ENCODE data around the gene ADAD2. TPM values are rescaled to one million over a fixed set of nuclear protein-coding genes. Genes with fewer than 3 reads are reported as not detected.
A peak's percentile ranks its signal among the peaks of the same experiment; 100 is the strongest.

Gene ADAD2
- total RNA-seq, 1 donor from 2014 or later, result not detected

DNA sequence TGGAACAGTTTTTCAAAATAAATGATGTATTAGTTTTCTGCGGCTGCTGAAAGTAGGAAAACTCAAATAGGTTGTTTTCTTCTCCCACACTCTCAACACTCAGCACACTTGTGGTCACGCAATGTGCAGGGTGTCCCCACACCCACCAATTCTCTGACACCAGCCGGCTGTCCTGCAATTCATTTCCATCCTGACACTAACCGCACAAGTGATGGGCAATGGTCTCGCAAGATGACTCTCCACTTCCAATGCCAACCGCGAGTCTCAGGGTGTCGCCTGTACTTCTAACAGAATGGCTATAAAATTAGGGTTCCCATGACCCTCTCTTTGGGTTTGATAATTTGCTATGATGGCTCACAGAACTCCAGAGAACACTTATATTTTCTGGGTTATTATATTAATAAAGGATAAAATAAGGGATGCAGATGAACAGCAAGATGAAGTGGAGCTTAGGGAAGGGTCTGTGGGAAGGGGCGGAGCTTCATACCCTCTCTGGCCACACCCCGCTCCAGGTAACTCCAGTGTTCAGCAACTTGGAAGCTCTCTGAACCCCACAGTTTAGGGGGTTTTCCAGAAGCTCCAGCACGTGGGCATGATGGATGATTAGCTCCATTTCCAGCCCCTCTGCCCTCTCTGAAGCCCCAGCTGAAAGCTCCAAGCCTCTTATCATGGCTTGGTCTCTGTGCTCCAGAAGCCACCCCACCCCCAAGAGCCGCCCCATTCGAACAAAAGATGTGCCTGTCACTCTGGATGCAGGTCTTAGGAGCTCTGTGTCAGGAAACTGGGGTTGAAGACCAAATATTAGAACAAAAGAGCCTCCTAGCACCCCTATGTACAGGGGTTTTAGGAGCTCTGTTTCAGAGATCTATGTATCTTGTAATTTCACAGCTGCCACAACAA, 23.9 kb upstream of the ADAD2 start:
- H3K27me3 Mint-ChIP-seq (ENCODE audit: low read depth), result peaks cover 11% of the 10 kb centered on the region
- H3K36me3 Mint-ChIP-seq (ENCODE audit: low read depth), result no peaks in the 10 kb centered on the region
- no peaks in the 10 kb centered on the region for H3K4me1 Mint-ChIP-seq
- H3K9me3 Mint-ChIP-seq, result no peaks in the 10 kb centered on the region
- no peak for DNase-seq (ENCODE audit: low read depth, low spot score)
- H3K27ac Mint-ChIP-seq (ENCODE audit: unreplicated experiment), result peak overlapping the region; percentile 43
- no peak overlapping the region for H3K4me3 Mint-ChIP-seq
- TF ChIP-seq, protein P1, sequence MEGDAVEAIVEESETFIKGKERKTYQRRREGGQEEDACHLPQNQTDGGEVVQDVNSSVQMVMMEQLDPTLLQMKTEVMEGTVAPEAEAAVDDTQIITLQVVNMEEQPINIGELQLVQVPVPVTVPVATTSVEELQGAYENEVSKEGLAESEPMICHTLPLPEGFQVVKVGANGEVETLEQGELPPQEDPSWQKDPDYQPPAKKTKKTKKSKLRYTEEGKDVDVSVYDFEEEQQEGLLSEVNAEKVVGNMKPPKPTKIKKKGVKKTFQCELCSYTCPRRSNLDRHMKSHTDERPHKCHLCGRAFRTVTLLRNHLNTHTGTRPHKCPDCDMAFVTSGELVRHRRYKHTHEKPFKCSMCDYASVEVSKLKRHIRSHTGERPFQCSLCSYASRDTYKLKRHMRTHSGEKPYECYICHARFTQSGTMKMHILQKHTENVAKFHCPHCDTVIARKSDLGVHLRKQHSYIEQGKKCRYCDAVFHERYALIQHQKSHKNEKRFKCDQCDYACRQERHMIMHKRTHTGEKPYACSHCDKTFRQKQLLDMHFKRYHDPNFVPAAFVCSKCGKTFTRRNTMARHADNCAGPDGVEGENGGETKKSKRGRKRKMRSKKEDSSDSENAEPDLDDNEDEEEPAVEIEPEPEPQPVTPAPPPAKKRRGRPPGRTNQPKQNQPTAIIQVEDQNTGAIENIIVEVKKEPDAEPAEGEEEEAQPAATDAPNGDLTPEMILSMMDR (conservative IDR thresholded peaks at IDR 0.05), result no peak

DNA sequence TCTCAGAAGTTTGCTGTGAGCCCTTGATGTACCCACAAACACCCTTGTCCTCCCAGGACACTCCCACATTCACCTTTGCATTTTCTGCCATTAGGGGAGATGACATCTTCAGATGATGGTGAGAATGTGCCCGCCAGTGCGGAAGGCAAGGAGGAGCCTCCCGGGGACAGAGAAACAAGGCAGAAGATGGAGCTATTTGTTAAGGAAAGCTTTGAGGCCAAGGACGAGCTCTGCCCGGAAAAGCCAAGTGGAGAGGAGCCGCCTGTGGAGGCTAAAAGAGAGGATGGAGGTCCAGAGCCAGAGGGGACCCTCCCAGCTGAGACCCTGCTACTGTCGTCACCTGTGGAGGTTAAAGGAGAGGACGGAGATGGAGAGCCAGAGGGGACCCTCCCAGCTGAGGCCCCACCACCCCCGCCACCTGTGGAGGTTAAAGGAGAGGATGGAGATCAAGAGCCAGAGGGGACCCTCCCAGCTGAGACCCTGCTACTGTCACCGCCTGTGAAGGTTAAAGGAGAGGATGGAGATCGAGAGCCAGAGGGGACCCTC, 21.1 kb upstream of the ADAD2 start:
- Mint-ChIP-seq H3K27ac (ENCODE audit: unreplicated experiment) (no peak overlapping the region), H3K36me3 (ENCODE audit: low read depth) (no peaks in the 10 kb centered on the region), H3K27me3 (ENCODE audit: low read depth) (peaks cover 8% of the 10 kb centered on the region), H3K4me3 (no peak overlapping the region), H3K9me3 (no peaks in the 10 kb centered on the region), H3K4me1 (no peaks in the 10 kb centered on the region)
- DNase-seq (ENCODE audit: low read depth, low spot score), result no peak
- TF ChIP-seq, protein P1 (conservative IDR thresholded peaks at IDR 0.05), result no peak

DNA sequence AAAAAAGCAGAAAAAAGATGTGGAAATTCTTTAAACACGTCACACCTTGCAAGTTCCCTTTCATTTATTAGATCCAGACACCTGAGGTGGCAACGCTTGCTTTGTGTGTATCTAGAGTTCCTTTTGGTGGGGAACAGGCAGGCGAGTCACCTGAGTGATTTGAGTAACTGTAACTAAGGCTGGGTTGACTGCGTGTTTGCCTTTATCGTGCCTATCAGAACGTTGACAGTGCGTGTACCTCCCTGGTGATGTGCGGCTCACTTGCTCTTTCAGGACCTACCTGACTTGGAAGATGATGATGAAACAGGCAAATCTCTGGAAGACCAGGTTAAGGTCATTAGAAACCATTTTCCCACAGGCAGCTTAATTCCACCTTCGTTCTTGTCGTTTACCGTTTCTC, 16.6 kb upstream of the ADAD2 start:
- peaks cover 2% of the 10 kb centered on the region for H3K27me3 Mint-ChIP-seq (ENCODE audit: low read depth)

DNA sequence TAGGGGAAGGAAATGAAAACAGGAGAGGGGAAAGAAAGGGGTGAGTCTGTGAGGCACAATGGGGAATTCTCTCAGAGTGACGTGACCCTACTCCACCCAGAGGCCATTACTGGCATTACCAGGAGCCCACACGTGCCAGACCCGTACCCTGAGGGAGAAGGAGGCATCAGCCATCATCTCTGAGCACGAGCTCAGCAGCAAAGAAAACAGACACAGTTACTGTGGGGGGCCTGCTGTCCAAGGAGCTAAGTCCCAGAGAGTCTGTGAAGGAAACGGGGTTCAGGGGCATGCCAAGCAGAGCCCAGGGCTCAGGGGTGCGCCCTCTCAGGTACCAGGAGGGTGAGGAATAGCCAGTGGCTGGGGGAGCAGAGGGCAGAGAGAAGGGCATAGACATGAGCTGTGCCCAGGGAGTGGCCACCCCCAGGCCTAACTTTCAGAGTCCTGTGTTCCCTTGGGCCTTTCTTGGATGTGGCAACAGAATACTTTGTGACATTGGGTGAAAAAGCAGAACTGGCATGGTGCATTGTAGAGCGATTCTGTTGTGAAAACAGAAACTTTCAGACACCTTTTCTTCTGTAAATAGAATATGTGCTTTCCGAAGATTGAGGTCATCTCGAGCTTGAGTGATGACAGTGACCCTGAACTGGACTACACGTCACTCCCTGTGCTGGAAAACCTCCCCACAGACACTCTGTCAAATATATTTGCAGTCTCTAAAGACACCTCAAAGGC, 15.4 kb upstream of the ADAD2 start:
- H3K9me3 Mint-ChIP-seq, result no peaks in the 10 kb centered on the region
- peaks cover 17% of the 10 kb centered on the region for H3K4me1 Mint-ChIP-seq
- H3K4me3 Mint-ChIP-seq, result peak overlapping the region; percentile 14
- no peaks in the 10 kb centered on the region for H3K36me3 Mint-ChIP-seq (ENCODE audit: low read depth)
- H3K27me3 Mint-ChIP-seq (ENCODE audit: low read depth), result peaks cover 2% of the 10 kb centered on the region
- TF ChIP-seq, protein P1 (conservative IDR thresholded peaks at IDR 0.05), result peak; percentile 76
- H3K27ac Mint-ChIP-seq (ENCODE audit: unreplicated experiment), result no peak overlapping the region
- DNase-seq (ENCODE audit: low read depth, low spot score), result peak; percentile 70

More for the DNA sequence above, 16.6 kb upstream of the ADAD2 start:
- TF ChIP-seq, protein P1 (conservative IDR thresholded peaks at IDR 0.05), result no peak
- no peaks in the 10 kb centered on the region for H3K9me3 Mint-ChIP-seq
- no peak for DNase-seq (ENCODE audit: low read depth, low spot score)
- H3K4me3 Mint-ChIP-seq, result no peak overlapping the region
- H3K27ac Mint-ChIP-seq (ENCODE audit: unreplicated experiment), result no peak overlapping the region
- H3K4me1 Mint-ChIP-seq, result peaks cover 17% of the 10 kb centered on the region
- H3K36me3 Mint-ChIP-seq (ENCODE audit: low read depth), result no peaks in the 10 kb centered on the region

DNA sequence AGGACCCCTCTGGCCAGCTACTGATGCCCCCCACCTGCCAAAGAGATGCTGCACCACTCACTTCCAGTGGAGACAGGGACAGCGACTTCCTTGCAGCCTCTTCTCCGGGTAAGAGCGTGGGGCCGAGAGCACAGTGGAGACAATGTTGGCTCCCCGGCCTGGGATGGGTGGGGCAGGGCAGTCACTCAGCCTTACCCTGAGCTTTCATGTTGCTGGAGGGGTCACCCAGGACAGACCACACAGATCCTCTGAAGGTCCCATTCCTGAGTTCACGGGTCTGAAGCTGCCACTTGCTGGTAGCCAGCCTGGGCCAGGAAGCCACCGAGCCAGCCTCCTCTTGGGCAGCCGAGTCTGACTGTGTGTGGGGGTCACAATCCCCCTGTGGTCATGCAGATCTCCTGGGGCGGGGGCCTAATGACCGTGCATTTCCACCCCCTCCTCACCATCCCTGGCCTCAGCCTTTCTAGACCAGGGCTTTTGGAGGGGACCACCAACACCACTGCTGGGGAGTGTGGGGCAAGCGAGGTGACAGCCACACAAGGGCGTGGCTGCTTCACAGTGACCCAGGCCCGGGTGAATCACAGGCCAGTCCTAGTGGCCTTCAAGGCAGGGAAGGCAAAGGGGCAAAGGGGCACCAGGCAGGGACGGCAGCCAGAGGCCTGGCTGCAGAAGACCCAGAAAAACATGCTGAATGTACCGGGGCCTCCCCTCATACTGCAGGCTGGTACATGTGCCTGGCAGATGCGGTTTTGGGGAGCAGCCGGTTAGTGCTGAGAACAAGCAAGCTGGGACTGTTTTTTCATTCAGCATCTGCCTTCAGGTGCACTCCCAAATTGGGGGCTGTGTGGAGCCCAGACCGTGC, 14.5 kb upstream of the ADAD2 start:
- H3K4me1 Mint-ChIP-seq, result peaks cover 17% of the 10 kb centered on the region

More for the DNA sequence above, 14.5 kb upstream of the ADAD2 start:
- no peaks in the 10 kb centered on the region for H3K9me3 Mint-ChIP-seq
- no peaks in the 10 kb centered on the region for H3K36me3 Mint-ChIP-seq (ENCODE audit: low read depth)
- H3K4me3 Mint-ChIP-seq, result no peak overlapping the region
- peaks cover 2% of the 10 kb centered on the region for H3K27me3 Mint-ChIP-seq (ENCODE audit: low read depth)
- no peak overlapping the region for H3K27ac Mint-ChIP-seq (ENCODE audit: unreplicated experiment)
- TF ChIP-seq, protein P1 (conservative IDR thresholded peaks at IDR 0.05), result no peak
- no peak for DNase-seq (ENCODE audit: low read depth, low spot score)

Data from neural crest cell (in vitro differentiated cells).